HG03439 (cell line): Measurements from ENCODE around the gene DLX6.

Source experiments
- ATAC-seq: cut with Tn5 transposase; IDR thresholded peaks from one replicate; pipeline ENCODE4 v1.9.1; 2021; ENCODE audit warnings: mild to moderate bottlenecking, moderate library complexity; ENCODE audit not compliant: unreplicated experiment

Gene DLX6

DNA sequence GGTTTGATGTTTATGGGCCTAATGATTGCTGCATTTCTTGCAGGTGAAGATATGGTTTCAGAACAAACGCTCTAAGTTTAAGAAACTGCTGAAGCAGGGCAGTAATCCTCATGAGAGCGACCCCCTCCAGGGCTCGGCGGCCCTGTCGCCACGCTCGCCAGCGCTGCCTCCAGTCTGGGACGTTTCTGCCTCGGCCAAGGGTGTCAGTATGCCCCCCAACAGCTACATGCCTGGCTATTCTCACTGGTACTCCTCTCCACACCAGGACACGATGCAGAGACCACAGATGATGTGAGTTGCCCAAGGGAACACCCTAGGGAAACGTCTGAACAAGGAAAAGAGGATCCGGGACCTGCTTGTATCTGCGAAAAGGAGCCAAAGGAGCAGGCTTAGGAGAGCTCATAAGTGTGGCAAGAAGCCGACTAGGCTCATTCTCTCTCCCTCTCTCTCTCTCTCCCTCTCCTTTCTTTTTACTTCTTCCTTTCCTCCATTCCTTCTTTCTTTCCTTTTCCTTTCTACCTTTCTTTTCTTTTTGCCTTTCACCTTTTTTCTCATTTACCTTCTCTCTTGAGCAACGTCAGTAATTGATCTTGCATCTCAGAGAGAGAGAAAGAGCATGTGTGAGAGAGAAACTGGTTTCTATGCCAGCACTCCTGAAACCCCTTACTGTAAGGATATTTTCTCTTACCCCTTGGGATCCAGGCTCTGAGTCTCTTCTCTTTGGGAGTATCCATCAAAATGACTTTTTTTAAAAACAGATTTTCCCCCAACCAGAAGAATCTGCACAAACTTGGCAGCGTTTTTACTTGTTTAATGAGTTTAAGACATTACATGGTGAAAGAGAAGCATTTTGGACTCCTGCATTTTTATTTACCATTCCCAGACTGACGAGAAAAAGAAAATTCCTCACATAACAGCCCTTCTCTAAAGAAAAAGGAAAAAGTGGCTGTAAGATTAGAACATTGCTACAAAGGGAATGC is 4.7 kb downstream of the DLX6 start:
- ATAC-seq, result no peak

DNA sequence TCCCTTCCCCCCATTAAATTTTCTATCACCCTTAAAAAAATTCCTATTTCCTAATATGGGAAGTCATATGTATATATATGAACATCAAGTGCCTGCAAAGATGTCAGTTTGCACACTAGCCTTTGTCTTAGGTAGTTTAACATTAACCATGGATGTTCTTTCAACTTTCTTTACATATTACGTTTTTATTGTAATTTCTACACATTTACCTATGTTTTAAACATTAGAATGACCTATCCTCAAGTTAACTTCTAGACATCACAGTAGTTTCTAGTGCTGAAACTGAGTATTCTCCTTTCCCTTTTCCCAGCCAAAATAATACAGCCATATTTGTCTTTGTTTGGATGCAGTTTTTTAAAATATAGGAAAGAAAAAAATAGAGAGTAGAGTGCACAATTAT is 5.8 kb downstream of the DLX6 start:
- no peak for ATAC-seq

- no peak for ATAC-seq
Observed at GRCh38 chr7:97011536-97012364, 6.4 kb downstream of the DLX6 start.

GRCh38 chr7:97012365-97013133 is 7.2 kb downstream of the DLX6 start:
- no peak for ATAC-seq

- no peak for ATAC-seq
Observed at GRCh38 chr7:97013134-97013844, 7.9 kb downstream of the DLX6 start.

- ATAC-seq, result no peak
Observed at GRCh38 chr7:97013845-97014134, 8.4 kb downstream of the DLX6 start.

- ATAC-seq, result no peak
Observed at GRCh38 chr7:97014145-97014750, 8.9 kb downstream of the DLX6 start.

GRCh38 chr7:97015279-97015678 is 9.9 kb downstream of the DLX6 start:
- no peak for ATAC-seq

DNA sequence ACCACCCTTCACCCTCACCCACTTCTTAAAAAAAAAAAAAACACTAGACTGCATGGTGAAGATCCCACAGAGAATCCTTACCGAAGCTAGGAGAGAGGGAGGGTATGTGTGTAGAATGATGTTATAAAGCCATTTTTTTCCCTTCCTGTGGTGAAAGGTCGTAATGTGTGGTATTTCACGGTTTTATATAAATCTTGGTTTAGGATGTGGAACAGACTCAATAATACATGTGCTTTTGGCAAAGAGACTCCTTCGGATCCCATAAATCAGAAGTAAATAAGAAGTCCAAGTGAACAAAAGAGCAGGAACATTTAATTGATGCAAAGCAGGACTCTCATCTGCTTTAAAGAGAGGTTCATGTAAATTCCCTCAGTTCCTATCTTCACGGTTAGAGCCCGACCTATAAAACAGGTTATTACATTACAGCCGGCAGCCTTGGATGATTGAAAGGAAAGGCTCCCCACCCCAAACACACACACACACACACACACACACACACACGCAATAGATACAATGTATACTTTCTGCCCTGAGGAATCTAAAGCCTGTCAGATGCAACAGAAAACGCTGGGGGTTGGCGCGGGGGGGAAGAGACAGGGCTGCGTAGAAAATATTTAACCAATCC is 10.5 kb downstream of the DLX6 start:
- no peak for ATAC-seq

GRCh38 chr7:97016381-97017191 is 11.2 kb downstream of the DLX6 start:
- no peak for ATAC-seq

- no peak for ATAC-seq
Observed at GRCh38 chr7:97017192-97018125, 12.1 kb downstream of the DLX6 start.

- no peak for ATAC-seq
Observed at GRCh38 chr7:97018126-97018601, 12.8 kb downstream of the DLX6 start.

DNA sequence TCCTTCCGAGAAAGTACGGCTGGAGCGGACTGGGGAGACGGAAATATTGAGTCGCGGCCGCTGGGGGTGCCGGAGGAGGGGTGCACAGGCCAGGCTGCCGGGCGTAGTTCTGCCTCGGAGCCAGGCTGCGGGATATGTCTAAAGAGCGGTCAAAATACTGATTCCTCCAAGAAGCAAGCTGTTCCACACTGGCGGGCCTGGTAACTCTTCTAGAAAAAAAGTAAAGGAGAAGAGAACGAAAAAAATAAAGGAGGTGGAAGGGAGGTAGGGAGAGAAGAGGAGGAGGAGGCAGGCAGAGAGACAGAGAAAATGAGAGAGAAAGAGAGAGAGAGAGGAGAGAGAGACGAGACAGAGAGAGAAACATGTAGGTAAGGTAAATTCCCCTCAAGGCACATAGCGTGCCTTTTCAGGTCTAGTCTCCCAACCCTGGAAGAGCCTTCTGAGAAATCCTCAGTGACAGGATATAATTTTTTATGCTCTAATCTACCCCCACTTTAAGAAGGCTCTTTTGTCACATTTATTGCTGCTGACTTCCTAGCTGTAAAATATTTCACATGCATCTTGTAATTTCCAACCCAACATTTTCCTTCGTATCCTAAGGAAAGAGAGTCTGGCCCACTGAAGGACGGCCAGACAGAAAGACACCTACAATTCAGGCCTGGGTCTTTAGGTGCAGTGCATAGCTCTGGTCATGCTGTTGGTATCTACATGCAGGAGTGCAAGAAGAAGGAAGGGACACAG is 13.6 kb downstream of the DLX6 start:
- ATAC-seq, result no peak

- no peak for ATAC-seq
Observed at GRCh38 chr7:97019710-97020225, 14.4 kb downstream of the DLX6 start.

- ATAC-seq, result no peak
Observed at GRCh38 chr7:97020601-97020995, 15.2 kb downstream of the DLX6 start.

DNA sequence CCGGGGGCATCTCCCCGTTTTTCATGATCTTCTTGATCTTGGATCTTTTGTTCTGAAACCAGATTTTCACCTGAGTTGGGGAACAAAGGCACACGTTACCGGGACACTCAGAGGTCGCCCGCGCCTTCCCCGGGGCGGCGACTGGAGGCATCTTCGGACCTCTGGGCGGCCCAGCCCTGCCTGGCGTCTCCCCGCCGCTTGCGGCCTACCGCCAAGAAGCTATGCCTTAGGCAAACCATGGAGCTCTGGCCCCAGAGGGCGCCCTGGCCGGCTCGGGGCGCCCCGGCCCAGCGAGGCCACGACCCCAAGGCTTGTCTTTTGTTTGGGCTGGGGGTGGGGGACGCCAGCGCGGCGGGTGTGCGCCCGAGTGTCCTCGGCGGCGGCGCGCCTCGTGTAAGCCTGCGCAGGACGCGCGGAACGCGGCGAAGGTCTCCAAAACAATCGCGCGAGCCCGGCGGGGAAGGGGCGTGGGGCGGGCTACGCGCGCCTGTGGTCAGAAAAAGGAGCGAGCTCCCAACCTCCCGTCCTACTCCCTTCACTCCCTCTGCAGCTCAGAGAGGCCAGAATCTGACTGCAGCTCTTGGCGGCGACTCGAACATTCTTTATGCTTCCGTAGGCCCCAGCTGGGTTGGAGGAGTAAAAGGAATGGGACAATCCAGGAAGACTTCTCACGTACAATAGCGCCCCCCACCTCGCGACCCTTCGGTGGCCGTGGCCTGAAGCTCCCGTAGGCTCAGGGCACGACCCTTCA is 15.8 kb downstream of the DLX6 start:
- ATAC-seq, result no peak
